GM21528 (cell line): ENCODE results near the gene NPY4R.
"Not testable (repeated sequence)": the region's sequence is repeated elsewhere in the genome, so short reads cannot be mapped to it uniquely, and the experiment has no call there.

Experiments used
- ATAC-seq: cut with Tn5 transposase; IDR thresholded peaks from one replicate; pipeline ENCODE4 v1.9.1; 2021; ENCODE audit warnings: mild to moderate bottlenecking, moderate library complexity; ENCODE audit not compliant: unreplicated experiment, low FRiP score

NPY4R gene

GRCh38 chr10:46457071-46457470, 8.7 kb downstream of the NPY4R start:
- not testable (repeated sequence) for ATAC-seq

- ATAC-seq = not testable (repeated sequence)
Observed at GRCh38 chr10:46455992-46456391, 9.8 kb downstream of the NPY4R start.

- not testable (repeated sequence) for ATAC-seq
Observed at GRCh38 chr10:46451365-46451764, 14.4 kb downstream of the NPY4R start.

GRCh38 chr10:46450829-46451228, 14.9 kb downstream of the NPY4R start:
- not testable (repeated sequence) for ATAC-seq

DNA sequence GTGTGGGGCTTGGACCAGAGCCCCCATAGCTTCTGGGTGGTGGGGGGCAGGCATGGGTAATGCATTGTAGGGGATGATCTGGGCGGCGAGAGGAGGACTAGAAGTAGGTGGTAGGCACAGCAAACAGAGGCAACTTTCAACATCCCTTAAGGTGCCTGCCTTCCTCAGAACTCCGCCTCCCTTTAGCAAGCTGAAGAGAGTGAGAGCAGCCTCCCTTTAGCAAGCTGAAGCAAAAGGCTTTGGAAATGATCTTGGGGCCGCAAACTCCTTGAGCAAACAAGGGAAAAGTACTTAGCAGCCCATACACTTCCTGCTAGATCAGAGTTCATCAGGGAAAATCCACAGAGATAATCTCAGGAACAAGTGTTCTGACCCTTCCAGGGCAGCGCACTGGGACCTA, 18.3 kb downstream of the NPY4R start:
- ATAC-seq = not testable (repeated sequence)

DNA sequence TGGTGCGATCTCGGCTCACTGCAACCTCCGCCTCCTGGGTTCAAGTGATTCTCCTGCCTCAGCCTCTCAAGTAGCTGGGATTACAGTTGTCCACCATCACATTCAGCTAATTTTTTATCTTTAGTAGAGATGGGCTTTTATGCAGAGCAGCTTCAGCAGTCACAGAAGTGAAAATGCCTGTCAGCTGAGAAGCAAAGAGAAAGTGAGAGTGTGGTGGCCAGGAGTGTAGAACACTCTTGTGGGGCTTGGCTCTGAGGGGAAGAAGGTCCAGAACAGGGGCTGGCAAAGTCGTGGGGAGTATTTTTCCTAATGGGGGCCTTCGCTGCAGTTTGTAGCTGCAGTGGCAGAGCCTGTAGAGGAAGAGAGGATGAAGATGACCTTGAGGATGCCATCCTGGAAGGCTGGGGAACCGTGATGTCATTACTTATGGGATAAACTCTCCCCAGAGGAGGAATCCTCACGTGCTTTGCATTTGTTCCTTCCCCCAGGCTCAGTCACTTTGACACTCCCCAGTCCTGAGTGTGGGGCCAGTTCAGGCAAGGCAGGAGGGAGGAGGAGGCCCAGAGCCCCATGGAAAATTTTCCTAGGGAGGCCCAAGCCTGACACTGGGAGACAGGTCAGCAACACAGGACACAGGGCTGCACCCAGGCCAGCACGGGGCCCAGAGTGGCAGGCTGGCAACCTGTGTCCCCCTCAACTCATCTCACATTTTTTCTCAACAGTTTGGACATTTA, 20.2 kb downstream of the NPY4R start:
- ATAC-seq = peak; percentile 57

DNA sequence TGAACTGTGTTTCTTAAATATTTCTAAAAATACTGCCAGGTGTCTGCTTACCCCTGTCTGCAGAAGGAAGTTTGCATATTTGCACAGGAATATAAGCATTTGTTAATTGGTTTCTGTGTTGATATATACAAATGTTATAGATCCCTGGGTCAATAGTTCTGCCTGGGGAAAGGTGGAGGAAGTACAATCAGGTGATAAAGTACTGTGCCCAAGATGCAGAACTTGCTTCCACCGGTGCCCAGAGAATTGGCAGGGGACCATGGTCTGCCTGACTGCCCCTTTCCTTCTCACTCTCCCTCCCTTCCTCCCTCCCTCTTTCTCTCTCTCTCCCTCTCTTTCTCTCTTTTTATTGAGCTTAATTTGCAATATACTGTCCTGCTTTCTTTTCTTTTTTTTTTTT, 22.3 kb downstream of the NPY4R start:
- not testable (repeated sequence) for ATAC-seq

DNA sequence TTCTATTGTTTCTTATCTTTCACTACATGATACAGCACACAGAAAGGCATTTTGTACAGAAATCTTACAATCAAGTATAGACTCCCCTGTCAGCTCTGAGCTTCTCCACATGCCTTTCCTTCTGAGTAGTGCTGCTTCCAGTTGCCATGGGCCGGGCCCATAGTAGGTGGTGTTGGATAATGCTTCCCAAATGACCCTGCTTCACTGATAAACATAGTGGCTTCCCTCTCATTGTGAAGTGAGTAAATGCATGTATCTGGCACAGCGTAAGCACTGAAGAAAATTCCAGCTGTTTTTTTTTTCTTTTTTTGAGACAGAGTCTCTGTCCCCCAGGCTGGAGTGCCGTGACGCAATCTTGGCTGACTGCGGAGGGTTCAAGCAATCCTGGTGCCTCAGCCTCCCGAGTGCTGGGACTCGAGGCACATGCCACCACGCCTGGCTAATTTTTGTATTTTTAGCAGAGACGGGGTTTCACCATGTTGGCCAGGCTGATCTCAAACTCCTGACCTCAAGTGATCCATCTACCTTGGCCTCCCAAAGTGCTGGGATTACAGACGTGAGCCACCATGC, 23.0 kb downstream of the NPY4R start:
- ATAC-seq = not testable (repeated sequence)

DNA sequence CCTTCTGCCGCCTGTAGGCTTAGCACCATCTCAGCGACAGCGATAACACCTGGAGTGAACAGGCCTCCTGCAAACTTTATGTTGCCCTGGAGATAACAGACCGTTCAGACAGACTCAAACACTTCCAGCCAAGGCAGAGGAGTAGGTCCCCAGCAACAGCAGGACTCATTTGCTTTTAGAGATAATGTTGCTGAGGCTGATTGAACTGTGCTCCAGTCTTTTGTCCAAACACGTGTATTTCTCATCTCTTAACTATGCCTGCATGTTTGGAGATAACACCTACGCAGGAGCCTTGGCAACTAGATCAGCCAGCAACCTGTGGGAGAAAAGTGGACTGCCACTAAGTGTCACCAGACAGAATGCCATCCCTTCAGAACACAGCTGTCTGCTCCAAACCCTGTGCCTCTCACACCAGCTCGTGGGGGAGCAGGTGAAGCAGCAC, 23.9 kb downstream of the NPY4R start:
- not testable (repeated sequence) for ATAC-seq

GRCh38 chr10:46440942-46441341, 24.8 kb downstream of the NPY4R start:
- not testable (repeated sequence) for ATAC-seq

- ATAC-seq = not testable (repeated sequence)
Observed at GRCh38 chr10:46423550-46423949, 42.2 kb downstream of the NPY4R start.

DNA sequence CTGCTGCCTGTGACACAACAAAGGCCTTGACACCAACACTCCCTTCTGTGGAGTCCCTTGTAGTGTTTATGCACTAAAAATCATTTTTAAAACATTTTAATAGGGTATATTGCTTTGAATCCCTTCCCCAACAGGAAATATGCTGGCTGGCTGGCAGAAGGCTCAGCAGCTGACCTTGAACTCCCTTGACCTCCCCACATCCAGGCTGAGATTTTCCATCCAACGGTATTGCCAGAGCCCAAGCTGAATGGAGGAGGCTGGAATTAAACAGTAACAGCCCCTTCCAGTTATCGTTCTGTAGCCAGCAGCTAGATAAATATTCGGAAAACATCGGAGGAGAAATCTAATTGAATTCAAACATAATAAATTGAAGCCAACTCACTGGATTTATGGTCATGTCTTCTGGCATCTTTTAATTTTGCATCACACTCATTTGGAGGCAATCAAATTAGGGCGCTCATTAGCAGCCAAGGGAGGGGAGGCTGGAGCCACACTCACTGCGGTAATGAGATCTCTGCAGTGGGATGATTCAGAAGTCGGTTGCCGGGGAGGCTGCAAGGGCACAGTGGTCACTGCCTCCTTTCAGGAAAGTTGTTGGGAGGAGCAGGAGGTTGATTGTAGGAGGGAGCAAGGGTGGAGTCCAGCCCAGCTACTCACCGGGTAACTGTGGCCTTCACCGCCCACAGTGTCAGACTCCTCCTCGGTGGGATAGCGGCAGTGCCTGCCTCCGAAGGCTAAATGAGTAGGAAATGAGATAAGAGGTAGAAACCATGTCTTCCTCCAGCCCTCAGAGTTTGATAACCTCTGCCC, 46.0 kb downstream of the NPY4R start:
- not testable (repeated sequence) for ATAC-seq

GRCh38 chr10:46418283-46418682, 47.5 kb downstream of the NPY4R start:
- ATAC-seq = not testable (repeated sequence)

DNA sequence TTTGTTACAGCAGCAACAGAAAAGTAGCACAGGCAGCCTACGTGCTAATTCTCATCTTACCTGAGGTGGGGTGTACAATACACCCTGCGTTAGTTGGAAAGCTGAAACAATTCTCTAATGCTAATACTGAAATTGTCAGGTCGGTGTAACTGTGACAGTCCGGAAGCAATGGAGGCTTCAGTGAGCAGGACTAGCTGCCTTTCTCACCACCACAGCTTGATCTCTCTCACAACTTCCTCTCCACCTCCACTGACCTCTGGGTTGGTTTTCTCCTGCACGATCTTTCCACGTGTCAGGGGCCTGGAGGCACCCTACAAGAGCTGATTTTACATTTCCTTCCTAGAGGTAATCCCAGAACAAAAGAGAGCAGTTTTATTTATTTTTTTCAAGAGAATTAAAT, 50.5 kb downstream of the NPY4R start:
- not testable (repeated sequence) for ATAC-seq

DNA sequence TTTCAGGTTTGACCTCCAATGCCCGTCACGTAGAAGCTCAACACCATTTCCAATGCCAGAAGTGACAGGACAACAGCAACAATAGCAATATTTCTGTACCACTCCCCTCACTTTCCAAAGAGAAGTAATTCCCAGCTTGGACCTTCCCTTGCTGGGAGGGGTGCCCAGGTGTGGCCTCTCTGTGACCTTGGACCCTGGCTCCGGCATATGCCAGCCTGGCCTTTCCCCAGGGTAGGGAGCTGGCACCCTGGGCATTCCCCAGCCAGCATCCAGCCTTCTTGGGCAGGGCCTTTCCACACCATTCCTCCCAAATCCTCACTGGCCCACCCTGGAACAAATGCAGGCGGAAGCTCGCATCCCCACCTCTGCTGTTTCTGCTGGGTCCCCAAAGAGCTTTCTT, 53.1 kb downstream of the NPY4R start:
- ATAC-seq = not testable (repeated sequence)

DNA sequence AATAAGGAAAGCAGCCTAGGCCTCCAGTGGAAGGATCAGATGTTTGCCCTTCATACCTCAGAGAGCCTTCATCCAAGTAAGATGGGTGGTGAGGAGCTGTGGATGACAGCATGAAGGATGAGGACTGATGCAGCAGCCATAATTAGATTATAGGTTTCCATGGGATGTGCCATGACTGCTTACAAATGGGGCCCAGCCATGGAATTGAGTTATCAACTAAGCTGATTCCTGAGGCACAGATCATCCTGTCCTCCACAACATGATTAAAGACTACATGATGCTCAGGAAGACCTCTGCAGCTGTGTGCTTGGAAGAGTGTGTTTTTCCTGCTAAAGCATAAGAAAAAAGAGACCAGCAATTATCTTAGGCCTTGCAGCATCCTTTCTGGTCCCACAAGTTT, 54.6 kb downstream of the NPY4R start:
- not testable (repeated sequence) for ATAC-seq
